K562 (cell line): Measurements from ENCODE around the gene EIF3I. TPM values are rescaled to one million over a fixed set of nuclear protein-coding genes. Genes with fewer than 3 reads are reported as not detected.

Source experiments
- AFF1 ChIP-seq, 2 experiments: fragments of 450-650 bp; IDR thresholded peaks; 2 replicates each; pipeline ENCODE4 v1.6.1; 2018; ENCODE audit warnings: mild to moderate bottlenecking in 2 of 2, low read depth in 1 of 2; ENCODE audit not compliant: partially characterized antibody in 2 of 2
- BRCA1 ChIP-seq, 2 experiments: fragments of 450-650 bp in 1 of 2; sonication (generic) in 1 of 2; formaldehyde crosslinking in 1 of 2; IDR thresholded peaks; 2 replicates each; pipeline versions ENCODE4 v1.5.0 to v1.6.1; 2017 to 2020; ENCODE audit warnings: mild to moderate bottlenecking in 1 of 2, missing genetic modification reagents in 1 of 2
- HINFP ChIP-seq: fragments of 450-650 bp; conservative IDR thresholded peaks from 2 replicates; pipeline ENCODE4 v1.6.1; 2016; ENCODE audit warnings: missing genetic modification characterization, low read depth, mild to moderate bottlenecking, control low read depth, missing compliant biosample characterization
- HMBOX1 ChIP-seq: sonication (generic); IDR thresholded peaks from 2 replicates; pipeline ENCODE4 v1.6.1; 2016
- HOMEZ ChIP-seq: fragments of 250-450 bp; sonication (Bioruptor Pico); IDR thresholded peaks from 2 replicates; pipeline ENCODE4 v1.4.0; 2020; ENCODE audit warnings: mild to moderate bottlenecking, moderate library complexity
- MCM2 ChIP-seq: fragments of 450-650 bp; IDR thresholded peaks from 2 replicates; pipeline ENCODE4 v1.6.1; 2017; ENCODE audit warnings: low read depth, mild to moderate bottlenecking
- MYC ChIP-seq, 2 experiments: fragments of 250-450 bp in 1 of 2; sonication (Bioruptor Pico) in 1 of 2; IDR thresholded peaks; 2 replicates each; pipeline versions ENCODE4 v1.5.1 to v1.6.1; 2012 to 2021; ENCODE audit warnings: low read depth in 2 of 2, borderline replicate concordance in 1 of 2, improper control_type of control experiment in 1 of 2, low read length in 1 of 2, mild to moderate bottlenecking in 1 of 2, moderate library complexity in 1 of 2
- NEUROD1 ChIP-seq: fragments of 150-350 bp; IDR thresholded peaks from 2 replicates; pipeline ENCODE4 v1.6.1; 2014; ENCODE audit warnings: borderline replicate concordance, low read length, low read depth; ENCODE audit not compliant: partially characterized antibody
- RFX7 ChIP-seq: fragments of 250-450 bp; sonication (Bioruptor Pico); IDR thresholded peaks from 2 replicates; pipeline ENCODE4 v1.5.1; 2021; ENCODE audit warnings: mild to moderate bottlenecking
- SMARCA5 ChIP-seq: fragments of 450-650 bp; IDR thresholded peaks from 2 replicates; pipeline ENCODE4 v1.6.1; 2016
- SREBF2 ChIP-seq: sonication (generic); formaldehyde crosslinking; IDR thresholded peaks from 2 replicates; pipeline ENCODE4 v1.4.0; 2020; ENCODE audit warnings: mild to moderate bottlenecking, missing genetic modification reagents
- TRIM28 ChIP-seq: fragments of 450-650 bp; IDR thresholded peaks from 2 replicates; pipeline ENCODE4 v1.6.1; 2017
- ZNF277 ChIP-seq: fragments of 250-450 bp; sonication (Bioruptor Pico); IDR thresholded peaks from 2 replicates; pipeline ENCODE4 v1.8.0; 2022; ENCODE audit warnings: inconsistent platforms, mild to moderate bottlenecking, moderate library complexity, borderline replicate concordance
- polyA plus RNA-seq, 8 experiments: library from polyadenylated mRNA; depleted of rRNA in 4 of 8; stranded (reverse) in 5 of 8; unstranded in 3 of 8; fragments of >200 nt; fragmentation: Nextera tagmentation in 2 of 8; fragmentation: Illumina TruSeq in 1 of 8; extraction: Ambion mirVana in 2 of 8; extraction: Trizol in 1 of 8; gene quantifications; 2 replicates each; pipeline versions ENCODE4 v1.2.1 to v1.2.3, GENCODE V29; 2011 to 2014; ENCODE audit warnings: inconsistent platforms in 1 of 8, missing spikeins in 1 of 8
- total RNA-seq, 7 experiments: library from RNA; depleted of rRNA in 6 of 7; stranded (reverse); fragments of >200 nt in 6 of 7; fragmentation: Illumina TruSeq in 2 of 7; extraction: Trizol in 2 of 7; gene quantifications; 2 replicates each; pipeline versions ENCODE4 v1.2.1 to v1.2.3, GENCODE V29; 2011 to 2021; ENCODE audit warnings: low replicate concordance in 1 of 7
- TF ChIP-seq, protein P1 (sequence below), 2 experiments: fragments of 450-650 bp in 1 of 2; sonication (generic) in 1 of 2; formaldehyde crosslinking in 1 of 2; IDR thresholded peaks in 1 of 2; conservative IDR thresholded peaks in 1 of 2; 2 replicates each; pipeline versions ENCODE4 v1.6.1 to v1.8.1; 2016 to 2023; ENCODE audit warnings: mild to moderate bottlenecking in 2 of 2, moderate library complexity in 2 of 2, inconsistent platforms in 1 of 2, missing genetic modification reagents in 1 of 2
- TF ChIP-seq, protein P2 (sequence below): fragments of 450-650 bp; IDR thresholded peaks from 2 replicates; pipeline ENCODE4 v1.6.1; 2016; ENCODE audit warnings: missing biosample characterization, missing genetic modification characterization

EIF3I gene
- total and polyA plus RNA-seq, 9 of the 15 experiments (the other 6 are each of a cell fraction or from before 2014, with no cell fraction given): 414 to 1,526 (median 635) TPM

DNA sequence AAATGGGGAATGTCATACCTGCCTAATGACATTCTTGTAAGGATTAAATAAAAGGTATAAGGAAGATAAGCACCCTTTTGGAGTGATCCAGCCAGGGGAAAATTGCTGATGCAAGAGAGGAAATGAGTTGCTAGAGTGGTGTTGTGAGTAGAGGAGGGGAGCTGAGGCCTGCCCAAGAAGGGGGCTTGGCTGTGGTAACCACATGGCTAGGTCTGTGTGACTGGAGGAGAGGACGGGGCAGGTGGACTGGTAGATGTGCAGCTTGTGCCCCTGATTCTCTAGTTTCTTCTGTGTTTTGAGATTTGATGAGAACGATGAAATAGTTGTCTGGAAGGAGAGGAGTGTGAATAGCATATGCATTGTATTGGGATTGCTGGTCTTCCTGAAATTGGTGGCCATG lies 36.1 kb upstream of the EIF3I start (continued):
- TF ChIP-seq AFF1 (IDR thresholded peaks at IDR 0.05; ENCODE audit: low read depth in 1 of 2, partially characterized antibody in 2 of 2): no peak
- no peak for TF ChIP-seq HMBOX1
- no peak for TF ChIP-seq BRCA1 (IDR thresholded peaks at IDR 0.05)
- TF ChIP-seq BRCA1 (CRISPR knock-in tag; IDR thresholded peaks at IDR 0.05): no peak
- no peak for TF ChIP-seq SMARCA5
- no peak for TF ChIP-seq ZNF277 (CRISPR knock-in tag)
- TF ChIP-seq, protein P1, sequence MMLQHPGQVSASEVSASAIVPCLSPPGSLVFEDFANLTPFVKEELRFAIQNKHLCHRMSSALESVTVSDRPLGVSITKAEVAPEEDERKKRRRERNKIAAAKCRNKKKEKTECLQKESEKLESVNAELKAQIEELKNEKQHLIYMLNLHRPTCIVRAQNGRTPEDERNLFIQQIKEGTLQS (IDR thresholded peaks at IDR 0.05): peak; percentile 64; the same call in 1 of the 2 replicates
- TF ChIP-seq, protein P1 (CRISPR knock-in tag; conservative IDR thresholded peaks at IDR 0.05): no peak
- TF ChIP-seq SREBF2: no peak
- no peak for TF ChIP-seq MCM2
- no peak for TF ChIP-seq RFX7 (CRISPR knock-in tag)
- TF ChIP-seq MYC (IDR thresholded peaks at IDR 0.05; ENCODE audit: low read depth, low read length): peak; percentile 47; the same call in 1 of the 2 replicates
- TF ChIP-seq MYC (CRISPR knock-in tag; IDR thresholded peaks at IDR 0.05; ENCODE audit: borderline replicate concordance, low read depth): no peak
- no peak for TF ChIP-seq NEUROD1
- TF ChIP-seq, protein P2, sequence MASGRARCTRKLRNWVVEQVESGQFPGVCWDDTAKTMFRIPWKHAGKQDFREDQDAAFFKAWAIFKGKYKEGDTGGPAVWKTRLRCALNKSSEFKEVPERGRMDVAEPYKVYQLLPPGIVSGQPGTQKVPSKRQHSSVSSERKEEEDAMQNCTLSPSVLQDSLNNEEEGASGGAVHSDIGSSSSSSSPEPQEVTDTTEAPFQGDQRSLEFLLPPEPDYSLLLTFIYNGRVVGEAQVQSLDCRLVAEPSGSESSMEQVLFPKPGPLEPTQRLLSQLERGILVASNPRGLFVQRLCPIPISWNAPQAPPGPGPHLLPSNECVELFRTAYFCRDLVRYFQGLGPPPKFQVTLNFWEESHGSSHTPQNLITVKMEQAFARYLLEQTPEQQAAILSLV (tag): peak; percentile 67
- no peak for TF ChIP-seq HOMEZ (CRISPR knock-in tag)
- no peak for TF ChIP-seq HINFP (tag)
- no peak for TF ChIP-seq TRIM28
